H9 (cell line): ENCODE measurements around the gene SLC9A9. TPM values are rescaled to one million over a fixed set of nuclear protein-coding genes. Genes with fewer than 3 reads are reported as not detected.

Source experiments
- DNase-seq: peaks from one replicate; pipeline ENCODE4 v3.0.0-alpha.2; 2017
- H2AFZ ChIP-seq: one replicate; pipeline ENCODE4 v1.6.1; 2013; ENCODE audit warnings: mild to moderate bottlenecking, low read length, control low read depth, moderate library complexity
- H2AK5ac ChIP-seq: 2 replicates; pipeline ENCODE4 v1.6.1; 2013; ENCODE audit warnings: low read length, control low read depth, mixed read lengths; ENCODE audit not compliant: insufficient read length
- H2BK120ac ChIP-seq: one replicate; pipeline ENCODE4 v1.6.1; 2013; ENCODE audit warnings: low read depth, mild to moderate bottlenecking, low read length, control low read depth, inconsistent platforms; ENCODE audit not compliant: poor library complexity, severe bottlenecking
- H2BK12ac ChIP-seq: 2 replicates; pipeline ENCODE4 v1.6.1; 2013; ENCODE audit warnings: low read length, control low read depth, mixed read lengths, low read depth; ENCODE audit not compliant: insufficient read length
- H2BK15ac ChIP-seq: 2 replicates; pipeline ENCODE4 v1.6.1; 2013; ENCODE audit warnings: low read depth, low read length, control low read depth
- H2BK20ac ChIP-seq: one replicate; pipeline ENCODE4 v1.6.1; 2013; ENCODE audit warnings: low read depth, mild to moderate bottlenecking, low read length, control low read depth, inconsistent platforms; ENCODE audit not compliant: poor library complexity, severe bottlenecking
- H2BK5ac ChIP-seq: 2 replicates; pipeline ENCODE4 v1.6.1; 2013; ENCODE audit warnings: low read length, control low read depth, mixed read lengths; ENCODE audit not compliant: insufficient read length
- H3K14ac ChIP-seq: 2 replicates; pipeline ENCODE4 v1.6.1; 2013; ENCODE audit warnings: low read length, control low read depth; ENCODE audit not compliant: insufficient read depth
- H3K18ac ChIP-seq: 2 replicates; pipeline ENCODE4 v1.6.1; 2013; ENCODE audit warnings: low read depth, mild to moderate bottlenecking, mixed read lengths, low read length, control low read depth; ENCODE audit not compliant: insufficient read length
- H3K23ac ChIP-seq: 2 replicates; pipeline ENCODE4 v1.6.1; 2013; ENCODE audit warnings: low read length, control low read depth, mixed read lengths, low read depth; ENCODE audit not compliant: insufficient read length
- H3K23me2 ChIP-seq: 2 replicates; pipeline ENCODE4 v1.6.1; 2013; ENCODE audit warnings: low read depth, mild to moderate bottlenecking, mixed read lengths, low read length, control low read depth; ENCODE audit not compliant: insufficient read length, poor library complexity, severe bottlenecking
- H3K27ac ChIP-seq: 2 replicates; pipeline ENCODE4 v1.5.1; 2013; ENCODE audit warnings: low read length, control low read depth, mixed read lengths, low read depth; ENCODE audit not compliant: insufficient read length
- H3K27me3 ChIP-seq: 2 replicates; pipeline ENCODE4 v1.6.1; 2013; ENCODE audit warnings: low read length, control low read depth, inconsistent platforms; ENCODE audit not compliant: insufficient read depth
- H3K4ac ChIP-seq: 2 replicates; pipeline ENCODE4 v1.6.1; 2013; ENCODE audit warnings: low read depth, mild to moderate bottlenecking, control low read depth, inconsistent platforms, low read length, moderate library complexity
- H3K4me1 ChIP-seq: 2 replicates; pipeline ENCODE4 v1.6.1; 2013; ENCODE audit warnings: low read length, control low read depth, inconsistent platforms; ENCODE audit not compliant: insufficient read depth
- H3K4me2 ChIP-seq: 2 replicates; pipeline ENCODE4 v1.6.1; 2013; ENCODE audit warnings: low read length, control low read depth, mixed read lengths; ENCODE audit not compliant: insufficient read length, insufficient read depth
- H3K56ac ChIP-seq: 2 replicates; pipeline ENCODE4 v1.6.1; 2013; ENCODE audit warnings: low read depth, mild to moderate bottlenecking, mixed read lengths, low read length, control low read depth; ENCODE audit not compliant: insufficient read length
- H3K79me1 ChIP-seq: 2 replicates; pipeline ENCODE4 v1.6.1; 2013; ENCODE audit warnings: low read depth, mild to moderate bottlenecking, moderate library complexity, low read length, control low read depth, inconsistent platforms; ENCODE audit not compliant: insufficient read depth, poor library complexity, severe bottlenecking
- H3K79me2 ChIP-seq: 2 replicates; pipeline ENCODE4 v1.6.1; 2013; ENCODE audit warnings: low read length, control low read depth, inconsistent platforms; ENCODE audit not compliant: insufficient read depth
- H3K9ac ChIP-seq: 2 replicates; pipeline ENCODE4 v1.6.1; 2013; ENCODE audit warnings: low read length, control low read depth, mixed read lengths; ENCODE audit not compliant: insufficient read length; ENCODE audit errors: extremely low read depth
- H3K9me3 ChIP-seq: one replicate; pipeline ENCODE4 v1.6.1; 2013; ENCODE audit warnings: low read depth, low read length, inconsistent platforms; ENCODE audit not compliant: control insufficient read depth
- H3T11ph ChIP-seq: one replicate; pipeline ENCODE4 v1.6.1; 2013; ENCODE audit warnings: mild to moderate bottlenecking, low read length, control low read depth, inconsistent platforms
- H4K20me1 ChIP-seq: one replicate; pipeline ENCODE4 v1.6.1; 2013; ENCODE audit not compliant: control insufficient read depth, insufficient read length, insufficient read depth
- H4K5ac ChIP-seq: 2 replicates; pipeline ENCODE4 v1.6.1; 2013; ENCODE audit warnings: low read depth, mild to moderate bottlenecking, mixed read lengths, low read length, control low read depth; ENCODE audit not compliant: insufficient read length
- H4K8ac ChIP-seq: replicated peaks from 2 replicates; pipeline ENCODE4 v1.6.1; 2013; ENCODE audit warnings: low read length, control low read depth, mixed read lengths, low read depth; ENCODE audit not compliant: insufficient read length
- H4K91ac ChIP-seq: 2 replicates; pipeline ENCODE4 v1.6.1; 2013; ENCODE audit warnings: low read depth, mild to moderate bottlenecking, moderate library complexity, mixed read lengths, low read length, control low read depth; ENCODE audit not compliant: insufficient read length
- H3K27ac Mint-ChIP-seq, 3 experiments: 2 replicates in 2 of 3; 3 replicates in 1 of 3; pipeline ENCODE4 v1.8.0; 2020 to 2021; ENCODE audit warnings: mixed read lengths in 3 of 3, mild to moderate bottlenecking in 1 of 3, moderate library complexity in 1 of 3
- H3K27me3 Mint-ChIP-seq: 2 replicates; pipeline ENCODE4 v1.8.0; 2021; ENCODE audit warnings: low read depth, mild to moderate bottlenecking, moderate library complexity, mixed read lengths
- H3K36me3 Mint-ChIP-seq, 3 experiments: 2 replicates in 2 of 3; 3 replicates in 1 of 3; pipeline ENCODE4 v1.8.0; 2020 to 2021; ENCODE audit warnings: low read depth in 3 of 3, mixed read lengths in 3 of 3; ENCODE audit not compliant: insufficient read depth in 1 of 3
- H3K4me1 Mint-ChIP-seq, 2 experiments: 2 replicates each; pipeline ENCODE4 v1.8.0; 2020; ENCODE audit warnings: mixed read lengths in 2 of 2
- H3K4me3 Mint-ChIP-seq, 2 experiments: 2 replicates in 1 of 2; 3 replicates in 1 of 2; pipeline ENCODE4 v1.8.0; 2020 to 2021; ENCODE audit warnings: mild to moderate bottlenecking in 2 of 2, mixed read lengths in 2 of 2, moderate library complexity in 1 of 2
- H3K9me3 Mint-ChIP-seq, 2 experiments: 2 replicates in 1 of 2; 3 replicates in 1 of 2; pipeline ENCODE4 v1.8.0; 2020; ENCODE audit warnings: mild to moderate bottlenecking in 2 of 2, mixed read lengths in 2 of 2, moderate library complexity in 1 of 2
- CTCF ChIP-seq: fragments of 200-600 bp; sonication (generic); conservative IDR thresholded peaks from 3 replicates; pipeline ENCODE4 v1.8.0; 2021; ENCODE audit warnings: antibody characterized with exemption, mild to moderate bottlenecking
- WGBS: extraction: QIAGEN DNeasy Blood & Tissue Kit; methylation state at CpG from one replicate; pipeline ENCODE4 v1.1.7; 2013; ENCODE audit warnings: missing lambda C conversion rate, low lambda C conversion rate, mixed read lengths; ENCODE audit not compliant: insufficient read length; ENCODE audit errors: extremely low coverage; 5-methylcytosine and 5-hydroxymethylcytosine counted together
- total RNA-seq: library from RNA; stranded (reverse); gene quantifications from 2 replicates; pipeline ENCODE4 v1.2.1, GENCODE V29; 2021

Gene SLC9A9
- total RNA-seq, 1 experiment from 2014 or later, result 0.35 TPM

GRCh38 chr3:143865302-143865701, 17.0 kb upstream of the SLC9A9 start:
- WGBS, result no CpG with 5 or more reads among the region's 1 CpG
- no peak overlapping the region for H2BK12ac ChIP-seq
- no peaks in the 10 kb centered on the region for H3K27me3 Mint-ChIP-seq

More at GRCh38 chr3:143865302-143865701, 17.0 kb upstream of the SLC9A9 start:
- Histone ChIP-seq H2BK120ac (no peak overlapping the region), H3K27ac (no peak overlapping the region), H2BK15ac (no peak overlapping the region), H2BK5ac (no peak overlapping the region), H3K23me2 (no peaks in the 10 kb centered on the region), H3K27me3 (no peaks in the 10 kb centered on the region), H4K8ac (no peak overlapping the region), H3K79me2 (no peaks in the 10 kb centered on the region; the same call in 1 of the 2 replicates), H3K23ac (no peak overlapping the region), H3K79me1 (no peaks in the 10 kb centered on the region), H3K56ac (no peak overlapping the region), H4K20me1 (no peaks in the 10 kb centered on the region), H3K9ac (no peak overlapping the region), H2AK5ac (no peak overlapping the region), H3K4me2 (no peak overlapping the region), H3K9me3 (no peaks in the 10 kb centered on the region), H2AFZ (no peak overlapping the region), H2BK20ac (no peak overlapping the region), H3K4ac (no peak overlapping the region), H3T11ph (no peak overlapping the region), H4K5ac (no peak overlapping the region), H3K4me1 (no peaks in the 10 kb centered on the region; the same call in 1 of the 2 replicates), H3K14ac (no peak overlapping the region), H4K91ac (no peak overlapping the region), H3K18ac (no peak overlapping the region)
- H3K4me1 Mint-ChIP-seq, result peaks cover 8 to 13% of the 10 kb centered on the region in 2 experiments
- H3K9me3 Mint-ChIP-seq, result no peaks in the 10 kb centered on the region; a peak in 1 of 5 replicates
- no peaks in the 10 kb centered on the region for H3K36me3 Mint-ChIP-seq
- no peak overlapping the region for H3K4me3 Mint-ChIP-seq
- TF ChIP-seq CTCF, result no peak
- no peak for DNase-seq
- H3K27ac Mint-ChIP-seq, result no peak overlapping the region
